Effector CD4-positive, alpha-beta T cell (primary cell): ENCODE results near the gene SAP30BP.
A peak's percentile ranks its signal among the peaks of the same experiment; 100 is the strongest.

Experiments
- DNase-seq: peaks from one replicate; pipeline ENCODE4 v3.0.0-alpha.2; 2020

SAP30BP gene

GRCh38 chr17:75691801-75692626 is 24.9 kb downstream of the SAP30BP start:
- no peak for DNase-seq

GRCh38 chr17:75692976-75693375 is 25.8 kb downstream of the SAP30BP start:
- DNase-seq, result no peak

GRCh38 chr17:75693500-75694481 is 26.7 kb downstream of the SAP30BP start:
- no peak for DNase-seq

- DNase-seq, result no peak
Observed at GRCh38 chr17:75694536-75694935, 27.4 kb downstream of the SAP30BP start.

- no peak for DNase-seq
Observed at GRCh38 chr17:75695141-75695829, 28.1 kb downstream of the SAP30BP start.

- DNase-seq, result no peak
Observed at GRCh38 chr17:75695830-75696271, 28.7 kb downstream of the SAP30BP start.

- DNase-seq, result no peak
Observed at GRCh38 chr17:75697651-75698291, 30.6 kb downstream of the SAP30BP start.

GRCh38 chr17:75698659-75699058 is 31.5 kb downstream of the SAP30BP start:
- DNase-seq, result no peak

- no peak for DNase-seq
Observed at GRCh38 chr17:75701288-75701687, 34.1 kb downstream of the SAP30BP start.

- DNase-seq, result no peak
Observed at GRCh38 chr17:75703191-75703590, 36.1 kb downstream of the SAP30BP start.

- no peak for DNase-seq
Observed at GRCh38 chr17:75703591-75703990, 36.5 kb downstream of the SAP30BP start.

GRCh38 chr17:75704963-75705875 is 38.1 kb downstream of the SAP30BP start:
- DNase-seq, result no peak

GRCh38 chr17:75706042-75706728 is 39.0 kb downstream of the SAP30BP start:
- DNase-seq, result no peak

GRCh38 chr17:75707079-75707571 is 40.0 kb downstream of the SAP30BP start:
- DNase-seq, result no peak

- DNase-seq, result no peak
Observed at GRCh38 chr17:75712446-75712845, 45.3 kb downstream of the SAP30BP start.

- DNase-seq, result no peak
Observed at GRCh38 chr17:75719732-75720131, 52.6 kb downstream of the SAP30BP start.

- peak; percentile 53 for DNase-seq
Observed at GRCh38 chr17:75720656-75721462, 53.7 kb downstream of the SAP30BP start, which contains the start of gene ITGB4. ITGB4 (plus strand) TSS chr17:75721459; CDS start chr17:75724704, 3,245 bp downstream.

- no peak for DNase-seq
Observed at GRCh38 chr17:75721463-75722011, 54.4 kb downstream of the SAP30BP start.

GRCh38 chr17:75722076-75722475 is 54.9 kb downstream of the SAP30BP start:
- DNase-seq, result no peak
